HG02970 (cell line): Measurements from ENCODE around the gene ZNF514.
"Not testable (repeated sequence)": the region's sequence is repeated elsewhere in the genome, so short reads cannot be mapped to it uniquely, and the experiment has no call there.

ENCODE experiments used
- ATAC-seq: cut with Tn5 transposase; IDR thresholded peaks from one replicate; pipeline ENCODE4 v1.9.1; 2021; ENCODE audit warnings: mild to moderate bottlenecking, moderate library complexity, moderate number of reproducible peaks; ENCODE audit not compliant: unreplicated experiment, low FRiP score

ZNF514 gene

DNA sequence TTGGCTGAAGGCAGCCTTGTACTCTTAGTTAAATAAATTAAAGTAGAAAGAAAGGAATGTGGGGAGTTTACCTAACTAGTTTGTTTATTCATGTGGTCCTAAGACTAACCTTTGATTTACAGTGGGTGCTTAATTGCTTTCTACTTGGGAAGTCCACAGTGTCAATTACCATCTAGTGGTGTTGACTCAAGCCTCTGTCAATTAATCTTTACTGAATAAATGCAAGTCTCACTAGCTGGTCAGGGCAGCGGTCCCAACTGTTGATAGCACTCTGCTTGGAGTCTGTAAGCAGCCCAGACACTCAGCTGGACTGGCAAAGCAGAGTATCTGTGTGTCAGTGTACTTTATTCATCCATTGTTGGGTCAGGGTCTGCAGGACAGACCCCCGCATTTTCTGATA lies 15.8 kb downstream of the ZNF514 start:
- ATAC-seq, result no peak

- ATAC-seq, result no peak
Measured at GRCh38 chr2:95138702-95139101, 20.9 kb downstream of the ZNF514 start.

DNA sequence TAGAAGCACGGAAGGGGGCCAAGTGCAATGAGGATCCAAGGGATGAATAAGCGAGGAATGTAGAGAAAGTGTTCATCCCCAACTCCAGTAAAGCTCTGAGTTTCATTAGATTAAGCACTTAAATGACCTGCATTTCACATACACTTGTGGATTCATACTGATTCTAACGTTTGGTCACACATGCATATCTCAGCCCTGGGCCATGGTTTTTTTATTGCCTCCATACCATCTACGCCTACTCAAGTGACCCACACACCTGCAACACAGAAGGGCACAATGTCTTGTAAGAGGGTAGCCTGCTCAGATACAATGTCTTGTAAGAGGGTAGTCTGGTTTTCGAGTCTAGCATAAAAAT lies 37.5 kb downstream of the ZNF514 start:
- no peak for ATAC-seq

DNA sequence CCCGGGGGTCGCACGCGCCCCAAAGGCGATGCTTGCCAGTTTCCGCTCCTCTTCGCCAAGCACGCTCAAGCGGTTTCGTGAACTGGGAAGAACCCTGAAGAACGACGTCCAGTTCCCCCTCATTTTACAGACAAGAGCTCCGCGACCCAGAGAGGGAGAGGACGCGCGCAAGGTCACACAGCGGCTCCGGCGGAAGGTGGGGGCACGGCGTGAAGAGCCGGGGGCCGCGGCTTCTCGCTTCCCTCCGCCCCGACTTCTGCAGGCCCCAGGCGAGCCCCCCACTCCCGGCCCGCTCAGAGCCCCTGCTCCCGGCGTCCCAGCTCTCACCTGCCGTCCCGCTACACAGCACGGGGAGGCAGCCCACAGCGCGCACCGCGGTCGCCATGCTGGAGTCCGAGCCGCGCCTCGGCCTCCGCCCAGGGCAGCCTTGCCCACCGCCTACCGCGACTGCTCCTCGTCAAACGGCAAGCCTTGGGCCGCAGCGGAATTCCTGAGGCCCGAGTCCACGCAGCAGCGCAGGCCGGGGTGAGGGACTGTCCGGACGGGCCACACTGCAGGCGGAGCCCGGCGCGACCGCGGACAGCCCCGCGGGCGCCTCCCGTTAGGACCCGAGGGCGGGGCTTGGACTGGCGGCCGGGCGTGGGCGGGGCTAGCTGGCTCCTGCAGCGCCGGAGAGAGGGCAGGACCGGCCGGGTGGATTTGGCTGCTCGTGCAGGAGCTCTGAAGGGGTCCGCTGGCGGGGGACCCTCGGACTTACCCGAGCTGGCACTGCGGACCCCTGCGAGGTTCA lies 38.0 kb downstream of the ZNF514 start, which contains the start of gene MRPS5:
MRPS5 (minus strand) TSS at position 402 of the 790 bp plus-strand sequence; CDS start at position 385, 17 bp downstream.
- peak; percentile 91 for ATAC-seq

- no peak for ATAC-seq
Measured at GRCh38 chr2:95121093-95121406, 38.6 kb downstream of the ZNF514 start.

DNA sequence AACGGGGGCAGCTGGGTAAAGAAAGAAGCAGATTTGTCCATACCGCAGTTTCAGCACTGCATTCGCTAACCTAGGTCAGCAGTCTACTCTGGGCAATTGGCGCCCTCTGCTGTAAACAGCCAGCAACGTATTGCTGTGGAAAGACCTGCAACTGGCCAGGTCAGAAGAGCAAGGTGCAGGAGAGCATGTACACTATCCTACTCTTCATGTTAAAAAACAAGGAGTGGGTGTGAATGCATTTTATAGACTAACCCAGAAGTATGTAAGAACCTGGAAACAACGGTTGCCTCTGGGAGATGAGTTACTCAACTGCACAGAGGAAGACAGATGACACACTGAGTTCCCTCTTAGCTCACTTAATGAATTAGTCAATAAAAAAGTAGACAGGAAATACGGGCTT lies 44.2 kb downstream of the ZNF514 start:
- peak; percentile 74 for ATAC-seq

- no peak for ATAC-seq
Measured at GRCh38 chr2:95113464-95113863, 46.2 kb downstream of the ZNF514 start.

GRCh38 chr2:95110395-95110794 lies 49.3 kb downstream of the ZNF514 start:
- ATAC-seq, result no peak

DNA sequence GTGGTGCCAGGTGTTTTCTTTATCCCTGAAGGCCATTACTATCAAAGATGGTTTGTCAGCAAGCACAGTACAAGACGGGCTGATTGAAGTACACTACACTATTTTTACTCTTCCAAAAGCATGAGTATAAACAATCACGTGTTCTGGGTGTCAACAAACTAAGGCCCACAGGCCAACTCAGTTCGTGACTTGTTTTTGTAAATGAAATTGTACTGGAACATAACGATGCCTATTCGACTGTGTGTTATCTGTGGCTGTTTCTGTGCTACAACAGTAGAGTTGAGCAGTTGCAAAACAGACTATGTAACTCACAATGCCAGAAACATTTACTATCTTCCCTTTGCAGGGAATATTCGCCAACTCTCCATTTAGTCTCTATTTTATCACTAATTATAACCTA lies 50.4 kb downstream of the ZNF514 start:
- ATAC-seq, result no peak

DNA sequence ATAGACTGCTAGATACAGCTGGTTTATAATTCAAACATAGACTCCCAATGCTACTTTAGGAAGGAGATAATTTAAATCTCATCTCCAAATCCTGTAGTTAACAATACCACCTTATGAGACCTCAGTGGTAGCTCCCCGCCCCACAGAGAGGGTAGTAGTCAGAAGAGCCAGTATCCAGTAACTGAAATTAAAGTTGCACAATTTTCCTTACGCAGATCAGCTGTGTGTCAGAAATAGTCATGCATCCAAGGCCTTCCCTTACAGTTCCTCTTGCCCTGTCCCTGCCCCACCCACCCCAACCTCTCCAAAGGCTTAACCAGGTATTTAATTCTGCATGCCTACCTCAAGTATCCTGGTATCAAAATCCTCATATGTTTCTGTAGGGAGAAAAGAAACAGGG lies 53.6 kb downstream of the ZNF514 start:
- no peak for ATAC-seq

- no peak for ATAC-seq
Measured at GRCh38 chr2:95104606-95105005, 55.0 kb downstream of the ZNF514 start.

DNA sequence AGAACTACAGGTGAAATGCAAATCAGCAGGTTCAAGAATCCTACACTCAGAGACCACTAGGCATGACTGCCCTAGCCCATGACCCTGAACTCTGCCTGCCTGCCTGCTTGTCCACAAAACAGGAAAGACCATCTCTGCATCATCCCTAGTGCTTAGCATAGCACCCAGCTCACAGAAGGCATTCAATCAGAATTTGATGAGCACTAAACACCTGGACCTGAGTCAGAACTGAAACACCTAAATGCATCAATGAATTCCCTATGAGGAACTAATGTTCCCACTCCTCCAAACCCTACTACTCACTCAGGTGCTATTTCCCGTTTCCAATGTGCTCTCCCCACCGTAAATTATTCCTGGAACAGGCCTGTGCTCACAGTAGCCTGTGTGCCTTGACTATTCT lies 59.7 kb downstream of the ZNF514 start:
- ATAC-seq, result no peak

- not testable (repeated sequence) for ATAC-seq
Measured at GRCh38 chr2:95098273-95098672, 61.4 kb downstream of the ZNF514 start.
